Renal cortical epithelial cell (primary cell): ENCODE measurements around the gene ARL15. TPM values are rescaled to one million over a fixed set of nuclear protein-coding genes. Genes with fewer than 3 reads are reported as not detected.

Source experiments
- DNase-seq: peaks from one replicate; pipeline ENCODE4 v3.0.0-alpha.2; 2011; ENCODE audit warnings: low read depth
- total RNA-seq: library from RNA; depleted of rRNA; stranded (reverse); fragments of >200 nt; gene quantifications from 2 replicates; pipeline ENCODE4 v1.2.3, GENCODE V29; 2014

ARL15 gene
- total RNA-seq, 1 donor from 2014 or later, result 27.7 TPM

- DNase-seq, result no peak
Measured at GRCh38 chr5:53937467-53937866, 372.9 kb downstream of the ARL15 start.

- DNase-seq, result no peak
Measured at GRCh38 chr5:53936481-53937352, 373.7 kb downstream of the ARL15 start.

- no peak for DNase-seq
Measured at GRCh38 chr5:53934151-53934820, 376.1 kb downstream of the ARL15 start.

- no peak for DNase-seq
Measured at GRCh38 chr5:53932351-53932750, 378.0 kb downstream of the ARL15 start.

- no peak for DNase-seq
Measured at GRCh38 chr5:53930457-53930856, 379.9 kb downstream of the ARL15 start.

- no peak for DNase-seq
Measured at GRCh38 chr5:53929570-53929969, 380.8 kb downstream of the ARL15 start.

- DNase-seq, result no peak
Measured at GRCh38 chr5:53929152-53929551, 381.2 kb downstream of the ARL15 start.

- DNase-seq, result no peak
Measured at GRCh38 chr5:53928641-53929040, 381.7 kb downstream of the ARL15 start.

- DNase-seq, result no peak
Measured at GRCh38 chr5:53927668-53928247, 382.6 kb downstream of the ARL15 start.

- no peak for DNase-seq
Measured at GRCh38 chr5:53926026-53926425, 384.3 kb downstream of the ARL15 start.

- no peak for DNase-seq
Measured at GRCh38 chr5:53924392-53924791, 386.0 kb downstream of the ARL15 start.

GRCh38 chr5:53923961-53924360 is 386.4 kb downstream of the ARL15 start:
- no peak for DNase-seq

GRCh38 chr5:53922508-53923498 is 387.6 kb downstream of the ARL15 start:
- no peak for DNase-seq

GRCh38 chr5:53917826-53918225 is 392.5 kb downstream of the ARL15 start:
- DNase-seq, result no peak

GRCh38 chr5:53917095-53917494 is 393.3 kb downstream of the ARL15 start:
- DNase-seq, result peak; percentile 31

GRCh38 chr5:53915120-53915519 is 395.3 kb downstream of the ARL15 start:
- DNase-seq, result no peak

- DNase-seq, result no peak
Measured at GRCh38 chr5:53913941-53914340, 396.4 kb downstream of the ARL15 start.

- no peak for DNase-seq
Measured at GRCh38 chr5:53908757-53909156, 401.6 kb downstream of the ARL15 start.

GRCh38 chr5:53907827-53908226 is 402.5 kb downstream of the ARL15 start:
- DNase-seq, result no peak

GRCh38 chr5:53906736-53907135 is 403.6 kb downstream of the ARL15 start:
- DNase-seq, result no peak

- no peak for DNase-seq
Measured at GRCh38 chr5:53902296-53902907, 408.0 kb downstream of the ARL15 start.
